ENCODE measurements around the gene INIP.
"Not testable (repeated sequence)": the region's sequence is repeated elsewhere in the genome, so short reads cannot be mapped to it uniquely, and the experiment has no call there.

Gene INIP

DNA sequence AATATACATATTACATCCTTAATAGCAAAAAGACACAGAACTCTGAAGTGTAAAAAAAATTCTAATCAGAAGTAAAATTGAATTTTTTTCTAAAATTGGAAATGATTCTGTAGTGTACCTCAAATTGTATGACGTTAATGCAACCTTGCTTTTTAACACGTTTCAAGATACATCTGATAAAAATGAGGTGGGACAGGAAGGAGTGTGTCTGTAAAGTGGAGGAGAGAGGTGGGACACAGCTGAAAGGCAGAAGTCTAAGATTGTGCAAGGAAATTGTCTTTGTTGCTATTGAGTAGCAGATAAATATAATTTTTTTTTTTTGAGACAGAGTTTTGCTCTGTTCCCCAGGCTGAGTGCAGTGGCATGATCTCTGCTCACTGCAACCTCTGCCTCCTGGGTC lies 17.0 kb upstream of the INIP start:
- DNase-seq: no peak

- DNase-seq: no peak
Measured at GRCh38 chr9:112731971-112732370, 14.1 kb upstream of the INIP start.

DNA sequence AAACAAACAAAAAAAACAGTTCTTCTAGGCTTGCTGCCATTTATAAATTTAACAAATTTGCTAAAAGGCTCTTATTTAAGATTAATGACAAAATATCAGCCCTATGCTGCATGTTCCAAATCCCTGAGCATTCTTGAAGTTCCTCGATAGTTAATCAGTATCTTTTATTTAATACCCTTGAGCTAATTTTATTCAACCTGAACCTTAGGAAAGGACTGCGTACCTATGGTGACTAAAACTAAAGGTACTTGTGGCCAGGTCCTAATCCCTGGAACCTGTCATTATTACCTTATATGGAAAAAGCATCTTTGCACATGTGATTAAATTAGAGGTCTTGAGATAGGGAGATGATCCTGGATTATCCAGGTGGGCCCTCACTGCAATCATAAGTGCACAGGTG lies 10.5 kb upstream of the INIP start:
- no peak for DNase-seq

DNA sequence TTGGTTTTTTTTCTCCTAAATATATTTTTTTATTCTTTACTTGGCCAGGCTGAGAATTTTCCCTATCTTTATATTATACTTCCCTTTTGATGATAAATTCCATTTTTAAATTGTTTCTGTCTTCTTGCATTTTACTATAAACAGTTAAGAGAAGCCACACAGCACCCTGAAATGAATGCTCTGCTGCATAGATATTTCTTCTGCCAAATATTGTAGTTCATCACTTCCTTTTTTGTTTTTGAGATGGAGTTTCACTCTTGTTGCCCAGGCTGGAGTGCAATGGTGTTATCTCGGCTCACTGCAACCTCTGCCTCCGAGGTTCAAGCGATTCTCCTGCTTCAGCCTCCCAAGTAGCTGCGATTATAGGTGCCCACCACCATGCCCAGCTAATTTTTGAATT lies 8.5 kb upstream of the INIP start:
- DNase-seq: no peak

- DNase-seq: no peak
Measured at GRCh38 chr9:112725961-112726360, 8.0 kb upstream of the INIP start.

DNA sequence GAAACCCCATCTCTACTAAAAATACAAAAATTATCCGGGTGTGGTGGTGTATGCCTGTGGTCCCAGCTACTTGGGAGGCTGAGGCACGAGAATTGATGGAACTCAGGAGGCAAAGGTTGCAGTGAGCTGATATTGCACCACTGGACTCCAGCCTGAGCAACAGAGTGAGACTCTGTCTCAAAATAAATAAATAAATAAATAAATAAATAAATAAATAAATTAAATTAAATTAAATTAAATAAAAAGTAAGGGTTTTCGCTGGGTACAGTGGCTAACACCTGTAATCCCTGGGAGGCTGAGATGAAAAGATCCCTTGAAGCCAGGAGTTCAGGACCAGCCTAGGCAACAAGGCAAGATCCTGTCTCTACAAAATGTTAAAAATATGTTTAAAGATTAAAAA lies 4.8 kb upstream of the INIP start:
- not testable (repeated sequence) for DNase-seq

GRCh38 chr9:112720113-112720780 lies 2.3 kb upstream of the INIP start:
- no peak for DNase-seq

DNA sequence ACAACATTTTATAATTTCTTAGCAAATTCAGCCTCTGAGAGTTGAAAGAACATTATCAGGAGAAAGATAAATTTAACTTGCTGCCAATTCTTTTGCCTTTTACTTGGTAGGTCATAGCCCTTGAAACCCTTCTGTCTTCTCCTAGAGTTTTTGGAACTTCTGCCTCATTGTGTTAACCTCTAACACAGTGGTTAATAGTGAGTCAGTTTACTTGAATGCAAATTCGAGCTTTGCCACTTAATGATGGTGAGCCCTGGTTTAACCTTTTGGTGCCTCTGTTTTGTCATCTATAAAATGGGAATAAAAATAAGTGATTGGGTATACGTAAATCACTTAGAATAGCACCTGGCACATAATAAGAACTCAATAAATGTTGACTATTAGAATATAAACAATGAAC lies 1.8 kb upstream of the INIP start:
- DNase-seq: no peak

DNA sequence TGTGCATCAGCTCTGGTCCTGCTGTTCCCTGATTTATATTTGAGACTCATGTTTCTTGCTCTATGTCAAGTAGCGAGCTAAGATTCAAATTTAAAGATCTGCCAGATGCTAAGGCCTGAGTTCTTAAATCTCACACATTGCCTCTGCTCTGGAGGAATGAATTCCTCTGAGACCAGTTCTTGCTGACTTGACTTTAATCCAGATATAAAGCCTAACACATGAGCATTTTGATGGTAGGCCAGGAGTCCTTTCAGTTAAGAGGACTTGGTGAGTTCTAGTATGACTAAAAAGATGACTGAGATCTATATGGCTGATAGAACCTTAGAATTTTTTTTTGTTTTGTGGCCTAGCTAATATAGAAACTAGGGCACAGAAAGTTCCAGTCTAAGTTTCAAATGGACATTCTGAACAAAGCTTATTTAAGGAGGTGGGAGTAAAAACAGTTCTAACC lies 1.3 kb upstream of the INIP start:
- DNase-seq: no peak

GRCh38 chr9:112712678-112713077 lies 5.2 kb downstream of the INIP start:
- DNase-seq: no peak

DNA sequence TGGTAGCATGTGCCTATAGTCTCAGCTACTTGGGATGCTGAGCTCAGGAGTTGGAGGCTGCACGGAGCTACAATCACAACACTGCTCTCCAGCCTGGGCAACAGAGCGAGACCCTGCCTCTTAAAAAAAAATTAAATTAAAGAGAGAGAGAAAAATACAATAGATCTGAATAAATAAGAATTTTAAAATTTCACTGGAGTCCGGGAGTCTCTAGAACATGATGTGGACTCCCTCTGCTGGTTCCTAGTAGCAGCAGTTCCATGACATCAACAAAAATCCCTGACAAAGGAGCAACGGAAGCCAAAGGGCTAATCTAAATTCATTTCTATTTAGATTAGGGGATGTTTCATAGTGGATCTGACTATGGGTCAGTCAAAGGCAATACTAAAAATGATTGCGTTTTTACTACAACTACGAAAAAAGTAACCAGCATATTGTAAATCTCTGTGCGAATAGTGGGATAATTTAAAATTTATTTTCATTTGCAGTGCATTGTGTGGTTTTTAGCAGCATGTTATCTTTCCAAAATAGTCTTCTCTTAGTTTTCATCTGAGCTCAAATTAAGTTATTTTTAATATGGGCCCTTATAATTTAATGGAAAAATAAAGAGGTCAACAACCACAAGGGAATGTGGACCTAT lies 6.7 kb downstream of the INIP start:
- no peak for DNase-seq

DNA sequence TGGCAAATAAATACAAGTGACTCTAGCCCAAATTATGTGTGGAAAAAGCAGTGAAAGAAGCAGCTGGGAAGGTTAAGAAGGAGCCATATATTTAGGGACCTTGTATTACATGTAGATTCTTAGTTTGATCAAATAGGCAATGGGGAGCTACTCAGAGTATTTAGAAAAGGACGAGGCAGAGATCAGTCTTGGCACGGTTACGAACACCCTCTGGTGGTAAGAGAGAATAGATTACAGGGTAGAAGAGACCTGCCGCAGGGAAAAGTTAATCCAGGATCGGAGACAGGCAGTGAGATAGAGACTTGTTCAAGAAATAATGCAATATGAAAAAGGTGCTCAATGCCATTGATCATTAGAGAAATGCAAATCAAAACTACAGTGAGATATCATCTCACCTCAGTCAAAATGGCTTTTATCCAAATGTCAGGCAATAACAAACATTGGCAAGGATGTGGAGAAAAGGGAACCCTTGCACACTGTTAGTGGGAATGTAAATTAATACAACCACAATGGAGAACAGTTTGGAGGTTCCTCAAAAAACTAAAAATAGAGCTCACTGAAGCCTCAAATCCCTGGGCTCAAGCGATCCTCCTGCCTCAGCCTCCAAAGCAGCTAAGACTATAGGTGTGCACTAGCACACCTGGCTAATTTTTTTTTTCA lies 12.0 kb downstream of the INIP start:
- no peak for DNase-seq

DNA sequence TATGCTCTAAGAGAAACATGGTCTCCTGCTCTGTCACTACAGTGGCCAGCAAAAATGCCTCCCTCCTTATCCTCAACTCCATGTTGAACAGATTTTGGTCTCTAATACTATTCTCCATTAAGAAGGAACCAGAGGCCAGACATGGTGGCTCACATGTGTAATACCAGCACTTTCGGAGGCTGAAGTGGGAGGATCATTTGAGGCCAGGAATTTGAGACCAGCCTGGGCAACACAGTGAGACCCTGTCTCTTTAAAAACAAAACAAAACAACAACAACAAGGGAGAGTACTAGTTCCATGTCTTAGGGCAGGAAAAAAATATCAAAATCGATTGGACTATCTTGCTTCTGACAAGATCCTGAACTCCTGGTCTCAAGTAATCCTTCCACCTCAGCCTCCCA lies 14.6 kb downstream of the INIP start:
- no peak for DNase-seq

DNA sequence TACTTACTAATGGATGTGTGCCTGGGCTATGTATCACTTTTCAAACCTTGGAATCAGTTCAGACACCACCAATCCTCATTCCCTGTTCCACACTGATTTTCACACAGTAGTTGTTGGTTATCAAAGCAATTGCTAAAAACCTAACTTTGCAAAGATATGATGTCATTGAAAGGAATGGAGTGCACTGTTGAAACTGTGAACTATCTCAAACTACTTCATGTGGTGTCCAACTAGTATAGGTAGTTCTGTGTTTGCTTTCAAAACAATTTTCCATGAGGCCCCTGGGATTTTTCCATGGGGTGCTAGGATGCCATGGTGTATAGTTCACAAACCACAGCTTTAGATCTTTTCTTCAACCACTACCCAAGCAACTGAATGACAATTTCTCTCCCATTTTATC lies 17.8 kb downstream of the INIP start:
- no peak for DNase-seq

DNA sequence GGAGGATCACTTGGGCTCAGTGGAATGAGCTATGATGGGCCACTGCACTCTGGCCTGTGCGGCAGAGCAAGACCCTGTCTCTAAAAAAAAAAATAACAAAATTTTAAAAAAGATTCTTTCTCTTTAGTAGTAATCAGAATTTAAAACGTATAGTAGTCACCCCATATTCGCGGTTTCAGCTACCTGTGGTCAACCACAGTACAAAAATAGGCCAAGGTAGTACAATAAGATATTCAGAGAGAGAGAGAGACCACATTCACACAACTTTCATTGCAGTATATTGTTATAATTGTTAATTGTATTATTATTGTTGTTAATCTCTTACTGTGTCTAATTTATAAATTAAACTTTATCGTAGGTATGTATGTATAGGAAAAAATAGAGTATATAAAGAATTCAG lies 18.7 kb downstream of the INIP start:
- no peak for DNase-seq

GRCh38 chr9:112696461-112696860 lies 21.5 kb downstream of the INIP start:
- DNase-seq: no peak

DNA sequence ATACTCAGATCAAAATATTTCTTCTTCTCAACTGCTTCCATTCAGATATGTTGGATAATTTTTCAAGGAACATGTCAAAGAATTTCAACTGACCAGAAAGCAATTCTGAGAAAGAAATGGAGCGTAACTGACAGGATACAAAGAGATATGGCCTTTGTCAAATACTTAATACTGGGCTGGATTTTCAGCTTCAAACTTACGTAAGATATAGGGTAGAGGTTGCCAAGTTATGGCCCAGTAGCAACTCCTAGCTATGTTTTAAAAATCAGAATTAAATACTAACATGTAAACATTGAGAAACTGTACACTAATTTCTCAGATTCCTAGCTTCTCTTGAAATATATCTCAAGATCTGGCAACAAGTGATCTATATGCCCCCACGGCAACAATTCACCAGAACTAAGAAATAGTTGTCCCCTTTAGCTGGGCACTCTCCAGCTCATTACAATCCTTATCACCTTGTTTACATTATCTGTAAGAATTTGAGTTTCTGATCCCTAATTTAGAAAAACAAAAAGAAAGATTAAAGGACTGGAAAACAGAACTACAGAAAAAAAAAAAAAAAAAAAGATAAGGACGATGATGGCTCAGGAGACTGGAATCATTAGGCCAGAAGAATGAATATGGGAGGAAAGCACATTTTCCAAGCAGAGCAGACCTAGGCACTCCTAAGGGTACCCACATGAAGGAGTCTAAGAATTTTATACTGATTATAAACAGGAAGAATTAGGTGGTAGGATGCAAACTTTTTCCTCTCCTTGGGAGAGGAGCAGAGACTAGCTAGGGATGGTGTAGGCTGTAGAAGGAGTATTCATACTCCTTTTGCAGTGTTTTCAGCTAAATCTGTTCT lies 23.0 kb downstream of the INIP start:
- no peak for DNase-seq

GRCh38 chr9:112689161-112689740 lies 28.7 kb downstream of the INIP start:
- DNase-seq: no peak

GRCh38 chr9:112680731-112681402 lies 37.0 kb downstream of the INIP start:
- DNase-seq: no peak

DNA sequence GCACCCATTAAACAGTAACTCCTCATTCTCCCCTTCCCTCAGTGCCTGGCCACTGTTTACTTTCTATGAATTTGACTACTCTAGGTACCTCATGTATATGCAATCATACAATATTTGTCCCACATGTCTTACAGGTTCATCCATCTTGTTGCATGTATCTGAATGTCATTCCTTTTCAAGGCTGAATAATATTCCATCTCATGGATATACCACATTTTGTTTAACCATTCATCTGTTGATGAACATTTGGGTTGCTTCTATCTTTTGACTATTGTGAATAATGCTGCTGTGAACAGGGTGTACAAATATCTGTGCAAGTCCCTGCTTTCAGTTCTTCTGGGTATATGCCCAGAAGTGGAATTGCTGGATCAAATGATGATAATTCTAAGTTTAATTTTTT lies 40.9 kb downstream of the INIP start:
- no peak for DNase-seq

DNA sequence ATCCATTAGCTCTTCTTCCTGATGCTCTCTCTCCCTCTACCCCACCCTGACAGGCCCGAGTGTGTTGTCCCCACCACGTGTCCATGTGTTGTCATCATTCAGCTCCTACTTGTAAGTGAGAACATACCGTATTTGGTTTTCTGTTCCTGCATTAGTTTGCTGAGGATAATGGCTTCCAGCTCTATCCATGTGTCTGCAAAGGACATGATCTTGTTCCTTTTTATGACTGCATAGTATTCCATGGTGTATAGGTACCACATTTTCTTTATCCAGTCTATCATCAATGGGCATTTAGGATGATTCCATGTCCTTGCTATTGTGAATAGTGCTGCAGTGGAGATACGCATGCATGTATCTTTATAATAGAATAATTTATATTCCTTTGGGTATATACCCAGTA lies 44.7 kb downstream of the INIP start:
- not testable (repeated sequence) for DNase-seq

- no peak for DNase-seq
Measured at GRCh38 chr9:112670991-112671625, 46.8 kb downstream of the INIP start.

All from DMS 273 treated with DMSO at 0.1 percent for 48 hours (cell line).